H1 (cell line): ENCODE measurements around the gene STX4. TPM values are rescaled to one million over a fixed set of nuclear protein-coding genes. Genes with fewer than 3 reads are reported as not detected.
A peak's percentile ranks its signal among the peaks of the same experiment; 100 is the strongest.

Experiments used
- CTCF ChIA-PET: fragments of 300-600 bp; sonication (Branson Sonifier 250); formaldehyde crosslinking; loops from one replicate; lab custom pipeline; 2021; ENCODE audit not compliant: partially characterized antibody; lab: Charles Lee
- POLR2A ChIA-PET: fragments of 300-600 bp; sonication (Branson Sonifier 250); formaldehyde crosslinking; loops from one replicate; lab custom pipeline; 2021; ENCODE audit warnings: inconsistent platforms; ENCODE audit not compliant: partially characterized antibody; lab: Charles Lee
- DNase-seq, 2 experiments: peaks; one replicate each; pipeline versions ENCODE4 v3.0.0 to v3.0.0-alpha.2; 2010 to 2022; ENCODE audit warnings: low spot score in 2 of 2, low read depth in 1 of 2, mixed read lengths in 1 of 2
- FAIRE-seq: peaks from 2 replicates; lab custom pipeline; 2011; peaks lifted over from hg19 to GRCh38; lab: Jason Lieb, UNC
- H2AFZ ChIP-seq: 2 replicates; pipeline ENCODE4 v1.8.1; 2012; ENCODE audit warnings: low read length, inconsistent platforms
- H2AK5ac ChIP-seq: 2 replicates; pipeline ENCODE4 v1.6.1; 2013; ENCODE audit warnings: low read depth, low read length
- H2BK120ac ChIP-seq: replicated peaks from 2 replicates; pipeline ENCODE3; 2013; ENCODE audit warnings: low read depth, low read length, inconsistent platforms
- H2BK12ac ChIP-seq: 2 replicates; pipeline ENCODE4 v1.6.1; 2013; ENCODE audit warnings: low read depth, low read length
- H2BK15ac ChIP-seq: 2 replicates; pipeline ENCODE4 v1.6.1; 2013; ENCODE audit warnings: low read length
- H2BK20ac ChIP-seq: 2 replicates; pipeline ENCODE4 v1.6.1; 2013; ENCODE audit warnings: low read length
- H2BK5ac ChIP-seq: 2 replicates; pipeline ENCODE4 v1.6.1; 2013; ENCODE audit warnings: low read depth, low read length
- H3K14ac ChIP-seq: 2 replicates; pipeline ENCODE4 v1.6.1; 2013; ENCODE audit warnings: inconsistent platforms; ENCODE audit not compliant: insufficient read length
- H3K18ac ChIP-seq: 2 replicates; pipeline ENCODE4 v1.6.1; 2013; ENCODE audit warnings: low read length; ENCODE audit errors: extremely low read depth
- H3K23ac ChIP-seq: 2 replicates; pipeline ENCODE4 v1.6.1; 2013; ENCODE audit warnings: inconsistent platforms; ENCODE audit not compliant: insufficient read length
- H3K23me2 ChIP-seq: 2 replicates; pipeline ENCODE4 v1.6.1; 2013; ENCODE audit warnings: low read depth, low read length
- H3K27ac ChIP-seq: 2 replicates; pipeline ENCODE4 v1.6.1; 2011; ENCODE audit warnings: low read depth, low read length, inconsistent platforms
- H3K27me3 ChIP-seq, 4 experiments: replicated peaks in 1 of 4; 1 replicate in 1 of 4; 2 replicates in 3 of 4; pipeline versions ENCODE4 v1.6.1 to v1.8.1; 2011 to 2013; ENCODE audit warnings: low read length in 3 of 4, mild to moderate bottlenecking in 3 of 4, inconsistent platforms in 2 of 4, mixed read lengths in 2 of 4, moderate library complexity in 1 of 4; ENCODE audit not compliant: control insufficient read depth in 3 of 4, insufficient read depth in 3 of 4; ENCODE audit errors: extremely low read depth in 1 of 4
- H3K36me3 ChIP-seq, 4 experiments: 2 replicates each; pipeline versions ENCODE4 v1.6.1 to v1.8.1; 2011 to 2013; ENCODE audit warnings: mild to moderate bottlenecking in 4 of 4, low read length in 3 of 4, moderate library complexity in 2 of 4, control low read depth in 1 of 4, inconsistent platforms in 1 of 4; ENCODE audit not compliant: insufficient read depth in 4 of 4, control insufficient read depth in 2 of 4
- H3K4ac ChIP-seq: replicated peaks from 2 replicates; pipeline ENCODE3; 2013; ENCODE audit warnings: low read length, low read depth, mixed read lengths, inconsistent platforms; ENCODE audit not compliant: insufficient read length
- H3K4me1 ChIP-seq, 4 experiments: replicated peaks in 1 of 4; 1 replicate in 1 of 4; 2 replicates in 3 of 4; pipeline versions ENCODE4 v1.6.1 to v1.8.1; 2011 to 2013; ENCODE audit warnings: low read length in 3 of 4, inconsistent platforms in 2 of 4, mixed read lengths in 1 of 4; ENCODE audit not compliant: insufficient read depth in 4 of 4, control insufficient read depth in 3 of 4
- H3K4me2 ChIP-seq, 2 experiments: 2 replicates each; pipeline versions ENCODE4 v1.6.1 to v1.8.1; 2011 to 2013; ENCODE audit warnings: low read depth in 2 of 2, low read length in 2 of 2, control low read depth in 1 of 2, inconsistent platforms in 1 of 2, mild to moderate bottlenecking in 1 of 2; ENCODE audit not compliant: insufficient read depth in 1 of 2
- H3K4me3 ChIP-seq, 4 experiments: fragments of 200-600, 300-600 bp in 1 of 4; sonication (generic), shearing (Covaris generic), sonication (Bioruptor Twin) in 1 of 4; 2 replicates each; pipeline versions ENCODE4 v1.5.1 to v1.8.1; 2011 to 2016; ENCODE audit warnings: low read length in 4 of 4, low read depth in 3 of 4, control low read depth in 2 of 4, inconsistent platforms in 2 of 4, mild to moderate bottlenecking in 2 of 4, mixed read lengths in 1 of 4, moderate library complexity in 1 of 4; ENCODE audit not compliant: insufficient read depth in 2 of 4; ENCODE audit errors: extremely low read depth in 1 of 4
- H3K56ac ChIP-seq: replicated peaks from 2 replicates; pipeline ENCODE3; 2013; ENCODE audit warnings: low read depth, mild to moderate bottlenecking, mixed read lengths, low read length, inconsistent platforms; ENCODE audit not compliant: insufficient read length
- H3K79me1 ChIP-seq: 2 replicates; pipeline ENCODE4 v1.6.1; 2013; ENCODE audit warnings: low read depth, low read length, control low read depth
- H3K79me2 ChIP-seq, 2 experiments: 2 replicates each; pipeline versions ENCODE4 v1.6.1 to v1.8.1; 2012 to 2013; ENCODE audit warnings: low read length in 2 of 2, mild to moderate bottlenecking in 2 of 2, inconsistent platforms in 1 of 2; ENCODE audit not compliant: insufficient read depth in 2 of 2, control insufficient read depth in 1 of 2
- H3K9ac ChIP-seq, 4 experiments: replicated peaks in 1 of 4; 1 replicate in 1 of 4; 2 replicates in 3 of 4; pipeline versions ENCODE4 v1.6.1 to v1.8.1; 2011 to 2013; ENCODE audit warnings: low read depth in 3 of 4, low read length in 3 of 4, control low read depth in 2 of 4, mild to moderate bottlenecking in 2 of 4, moderate library complexity in 2 of 4, inconsistent platforms in 1 of 4; ENCODE audit errors: extremely low read depth in 1 of 4
- H3K9me3 ChIP-seq, 2 experiments: 2 replicates each; pipeline versions ENCODE4 v1.6.1 to v1.8.1; 2012 to 2013; ENCODE audit warnings: mild to moderate bottlenecking in 2 of 2, moderate library complexity in 2 of 2, control low read depth in 1 of 2, inconsistent platforms in 1 of 2, low read depth in 1 of 2, low read length in 1 of 2, mixed read lengths in 1 of 2; ENCODE audit not compliant: insufficient read depth in 2 of 2
- H4K20me1 ChIP-seq, 2 experiments: replicated peaks in 1 of 2; 2 replicates each; pipeline versions ENCODE3 to v1.8.1; 2011 to 2013; ENCODE audit warnings: inconsistent platforms in 2 of 2, low read length in 2 of 2, mild to moderate bottlenecking in 1 of 2; ENCODE audit not compliant: insufficient read depth in 2 of 2, control insufficient read depth in 1 of 2
- H4K5ac ChIP-seq: 2 replicates; pipeline ENCODE4 v1.6.1; 2013; ENCODE audit warnings: low read length, low read depth, mixed read lengths, inconsistent platforms; ENCODE audit not compliant: insufficient read length
- H4K8ac ChIP-seq: 2 replicates; pipeline ENCODE4 v1.8.0; 2013; ENCODE audit warnings: mild to moderate bottlenecking, moderate library complexity, low read length, inconsistent platforms; ENCODE audit not compliant: insufficient read depth; ENCODE audit errors: extremely low read depth
- H4K91ac ChIP-seq: replicated peaks from 2 replicates; pipeline ENCODE3; 2013; ENCODE audit warnings: low read length, mixed read lengths, inconsistent platforms; ENCODE audit not compliant: insufficient read length
- BRCA1 ChIP-seq: IDR thresholded peaks from 2 replicates; pipeline ENCODE4 v1.6.1; 2012; ENCODE audit warnings: low read depth, low read length, improper control_type of control experiment
- KDM5A ChIP-seq: fragments of 200-600 bp; IDR thresholded peaks from 2 replicates; pipeline ENCODE4 v1.7.1; 2012; ENCODE audit warnings: mild to moderate bottlenecking, low read length, inconsistent platforms, mixed read lengths
- TAF1 ChIP-seq: IDR thresholded peaks from 2 replicates; pipeline ENCODE4 v1.6.1; 2011; ENCODE audit warnings: mild to moderate bottlenecking, low read depth, low read length
- WGBS, 2 experiments: shearing (Covaris generic) in 1 of 2; methylation state at CpG; one replicate each; pipeline versions ENCODE4 v1.1.6 to v1.1.7; 2013 to 2015; ENCODE audit warnings: low lambda C conversion rate in 2 of 2, mixed read lengths in 2 of 2, inconsistent platforms in 1 of 2, low coverage in 1 of 2, missing lambda C conversion rate in 1 of 2; ENCODE audit not compliant: insufficient replicate concordance in 2 of 2, insufficient coverage in 1 of 2, insufficient read length in 1 of 2; ENCODE audit errors: extremely low coverage in 1 of 2, missing lambda C conversion rate in 1 of 2; 5-methylcytosine and 5-hydroxymethylcytosine counted together
- polyA plus RNA-seq, 7 experiments: library from polyadenylated mRNA; depleted of rRNA in 3 of 7; stranded (reverse) in 5 of 7; unstranded in 2 of 7; fragments of >200 nt in 5 of 7; fragments of 200-250 nt in 2 of 7; gene quantifications; 1 replicate in 5 of 7; 2 replicates in 1 of 7; 4 replicates in 1 of 7; pipeline versions ENCODE4 v1.2.1 to v1.2.3, GENCODE V29; 2011 to 2013; ENCODE audit warnings: missing spikeins in 2 of 7, mixed read lengths in 2 of 7
- total RNA-seq: library from RNA; stranded (reverse); fragmentation: NEBNext Ultra II Directional; extraction: Animal tissue kit (Norgen Biotek cat#: 25700); gene quantifications from 2 replicates; pipeline ENCODE4 v1.2.1, GENCODE V29; 2021

Gene STX4
- total and polyA plus RNA-seq, 2 of the 8 experiments (the other 6 are each of a cell fraction or from before 2014, with no cell fraction given) = 25.8 to 32.3 TPM

- H2AFZ ChIP-seq = no peak overlapping the region
- peak overlapping the region; percentile 4; the same call in 1 of the 2 replicates for H2AK5ac ChIP-seq
- no peak overlapping the region for H2BK120ac ChIP-seq
- H3K4me3 ChIP-seq = peak overlapping the region; percentile 89 to 98 (median 90); a peak in 7 of 8 replicates
- H3K23ac ChIP-seq = no peak overlapping the region
- no peak overlapping the region for H4K5ac ChIP-seq
- POLR2A ChIA-PET = interaction anchor here (1.3 to 4.9 kb wide), 3 partner anchors 13 to 87 kb away, joined by 3 to 34 read pairs (median 3); partner anchors contain the start of gene HSD3B7
- no peak overlapping the region for H2BK15ac ChIP-seq
- peaks cover 13 to 66% of the 10 kb centered on the region in 2 experiments for H3K79me2 ChIP-seq
- H3K23me2 ChIP-seq = peaks cover 7% of the 10 kb centered on the region; the same call in 1 of the 2 replicates
- H3K36me3 ChIP-seq = peaks cover 0 to 7% (median 3%) of the 10 kb centered on the region in 4 experiments; a peak in 3 of 8 replicates
- H3K4ac ChIP-seq = no peak overlapping the region
- H3K4me1 ChIP-seq = peaks cover 0 to 1% (median 0%) of the 10 kb centered on the region in 4 experiments; a peak in 2 of 7 replicates
- H3K27me3 ChIP-seq = no peaks in the 10 kb centered on the region
- no peak overlapping the region for H4K91ac ChIP-seq
- H2BK12ac ChIP-seq = no peak overlapping the region
- no peak overlapping the region for H2BK5ac ChIP-seq
- H3K79me1 ChIP-seq = peaks cover 11% of the 10 kb centered on the region; the same call in 1 of the 2 replicates
- CTCF ChIA-PET = interaction anchor here (1.5 kb wide), 1 partner anchor 11 kb away, joined by 3 read pairs; no protein-coding TSS in a partner anchor
- DNase-seq = no peak
- no peak for FAIRE-seq
- no peak overlapping the region for H3K27ac ChIP-seq
- no peak overlapping the region for H3K18ac ChIP-seq
- H3K56ac ChIP-seq = no peak overlapping the region
- H2BK20ac ChIP-seq = no peak overlapping the region
- peak overlapping the region; percentile 77 to 96 for H3K4me2 ChIP-seq
- no peak overlapping the region for H4K8ac ChIP-seq
- TF ChIP-seq BRCA1 (no peak), TAF1 (no peak), KDM5A (no peak)
- no peaks in the 10 kb centered on the region for H3K9me3 ChIP-seq
- 83% methylated on average over 4 of the region's 4 CpGs; no CpG with 5 or more reads in 1 of the 2 experiments for WGBS, 2 experiments
- peaks cover under 1 to 5% of the 10 kb centered on the region in 2 experiments for H4K20me1 ChIP-seq
- peak overlapping the region in 2 of 4 experiments; percentile 5 to 78; a peak in 2 of 7 replicates for H3K9ac ChIP-seq
- no peak overlapping the region for H3K14ac ChIP-seq
Measured at GRCh38 chr16:31071861-31072260, 38.5 kb downstream of the STX4 start.
